Femur (tissue), 1 donor: ENCODE data around the gene MGME1.
"Not testable (repeated sequence)": the region's sequence is repeated elsewhere in the genome, so short reads cannot be mapped to it uniquely, and the experiment has no call there.

ENCODE experiments used
- DNase-seq: peaks from one replicate; pipeline ENCODE4 v3.0.0-alpha.2; 2017

Gene MGME1

GRCh38 chr20:17960400-17960885 is 8.4 kb upstream of the MGME1 start:
- DNase-seq: not testable (repeated sequence)

GRCh38 chr20:17960927-17961586 is 7.8 kb upstream of the MGME1 start:
- DNase-seq: no peak

GRCh38 chr20:17961587-17961940 is 7.3 kb upstream of the MGME1 start:
- DNase-seq: no peak

- no peak for DNase-seq
Observed at GRCh38 chr20:17963114-17963897, 5.5 kb upstream of the MGME1 start.

- no peak for DNase-seq
Observed at GRCh38 chr20:17964073-17964472, 4.7 kb upstream of the MGME1 start.

GRCh38 chr20:17964632-17965031 is 4.2 kb upstream of the MGME1 start:
- no peak for DNase-seq

- no peak for DNase-seq
Observed at GRCh38 chr20:17965042-17965697, 3.6 kb upstream of the MGME1 start.

- DNase-seq: no peak
Observed at GRCh38 chr20:17966432-17967310, 2.1 kb upstream of the MGME1 start.

- DNase-seq: no peak
Observed at GRCh38 chr20:17967521-17968365, 1.1 kb upstream of the MGME1 start.

GRCh38 chr20:17969278-17969883 is 563 bp downstream of the MGME1 start:
- DNase-seq: peak; percentile 40

- peak; percentile 52 for DNase-seq
Observed at GRCh38 chr20:17969884-17970409, 1.1 kb downstream of the MGME1 start.

- DNase-seq: peak; percentile 27
Observed at GRCh38 chr20:17971300-17972013, 2.6 kb downstream of the MGME1 start.

GRCh38 chr20:17972121-17972520 is 3.3 kb downstream of the MGME1 start:
- no peak for DNase-seq

GRCh38 chr20:17976305-17976704 is 7.5 kb downstream of the MGME1 start:
- DNase-seq: no peak

- no peak for DNase-seq
Observed at GRCh38 chr20:17985388-17986018, 16.7 kb downstream of the MGME1 start.

- DNase-seq: no peak
Observed at GRCh38 chr20:17987988-17988387, 19.2 kb downstream of the MGME1 start.

GRCh38 chr20:17990278-17990972 is 21.6 kb downstream of the MGME1 start:
- no peak for DNase-seq

GRCh38 chr20:17992224-17992637 is 23.4 kb downstream of the MGME1 start:
- DNase-seq: no peak

GRCh38 chr20:17992847-17993513 is 24.2 kb downstream of the MGME1 start:
- DNase-seq: no peak
